Chondrocyte (in vitro differentiated cells): Measurements from ENCODE around the gene SLC7A11. TPM values are rescaled to one million over a fixed set of nuclear protein-coding genes. Genes with fewer than 3 reads are reported as not detected.

Experiments used
- DNase-seq: peaks from one replicate; pipeline ENCODE4 v3.0.0; 2021; ENCODE audit warnings: mixed read lengths, low spot score
- H3K27ac Mint-ChIP-seq: one replicate; pipeline ENCODE4 v1.8.0; 2021; ENCODE audit warnings: mild to moderate bottlenecking, moderate library complexity, mixed read lengths; ENCODE audit not compliant: unreplicated experiment
- H3K27me3 Mint-ChIP-seq: 2 replicates; pipeline ENCODE4 v1.8.0; 2021; ENCODE audit warnings: low read depth, mixed read lengths
- H3K36me3 Mint-ChIP-seq: 2 replicates; pipeline ENCODE4 v1.8.0; 2021; ENCODE audit warnings: low read depth, mixed read lengths
- H3K4me1 Mint-ChIP-seq: 2 replicates; pipeline ENCODE4 v1.8.0; 2021; ENCODE audit warnings: low read depth, mild to moderate bottlenecking, mixed read lengths
- H3K4me3 Mint-ChIP-seq: one replicate; pipeline ENCODE4 v1.8.0; 2021; ENCODE audit warnings: mild to moderate bottlenecking, moderate library complexity, mixed read lengths; ENCODE audit not compliant: unreplicated experiment
- H3K9me3 Mint-ChIP-seq: 2 replicates; pipeline ENCODE4 v1.8.0; 2021; ENCODE audit warnings: low read depth, mixed read lengths
- CTCF ChIP-seq: fragments of 200-600 bp; sonication (generic); IDR thresholded peaks from 2 replicates; pipeline ENCODE4 v1.5.0; 2021; ENCODE audit warnings: antibody characterized with exemption, mild to moderate bottlenecking, moderate library complexity
- total RNA-seq: library from RNA; stranded (reverse); gene quantifications from 3 replicates; pipeline ENCODE4 v1.2.1, GENCODE V29; 2021

SLC7A11 gene
- total RNA-seq, 1 donor from 2014 or later: 31.5 TPM

- Mint-ChIP-seq H3K9me3 (no peaks in the 10 kb centered on the region), H3K36me3 (peaks cover 5% of the 10 kb centered on the region), H3K27me3 (no peaks in the 10 kb centered on the region), H3K27ac (no peak overlapping the region), H3K4me1 (peaks cover 36% of the 10 kb centered on the region), H3K4me3 (no peak overlapping the region)
- DNase-seq: no peak
- TF ChIP-seq CTCF: no peak
Observed at GRCh38 chr4:138185859-138186645, 56.1 kb downstream of the SLC7A11 start.

DNA sequence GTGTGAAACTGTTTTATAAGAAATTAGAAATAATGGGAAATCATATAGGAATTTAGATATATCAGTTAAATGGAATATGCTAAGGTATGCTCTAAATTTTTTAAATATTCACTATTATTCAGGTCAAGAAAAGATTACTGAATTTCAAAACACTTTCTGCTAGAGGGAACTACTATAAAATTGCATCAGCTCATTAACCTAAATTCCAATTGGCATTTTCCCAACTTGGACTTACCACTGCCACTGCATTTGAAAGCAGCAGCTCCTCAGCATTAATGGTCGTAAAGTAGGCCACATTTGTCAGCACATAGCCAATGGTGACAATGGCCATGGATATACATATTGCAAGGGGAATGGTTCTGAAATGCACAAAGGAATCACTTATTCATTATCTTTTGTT is 57.3 kb downstream of the SLC7A11 start:
- Mint-ChIP-seq H3K4me3 (no peak overlapping the region), H3K36me3 (peaks cover 10% of the 10 kb centered on the region), H3K4me1 (peaks cover 37% of the 10 kb centered on the region), H3K27me3 (no peaks in the 10 kb centered on the region), H3K9me3 (no peaks in the 10 kb centered on the region), H3K27ac (no peak overlapping the region)
- DNase-seq: no peak
- TF ChIP-seq CTCF: no peak

DNA sequence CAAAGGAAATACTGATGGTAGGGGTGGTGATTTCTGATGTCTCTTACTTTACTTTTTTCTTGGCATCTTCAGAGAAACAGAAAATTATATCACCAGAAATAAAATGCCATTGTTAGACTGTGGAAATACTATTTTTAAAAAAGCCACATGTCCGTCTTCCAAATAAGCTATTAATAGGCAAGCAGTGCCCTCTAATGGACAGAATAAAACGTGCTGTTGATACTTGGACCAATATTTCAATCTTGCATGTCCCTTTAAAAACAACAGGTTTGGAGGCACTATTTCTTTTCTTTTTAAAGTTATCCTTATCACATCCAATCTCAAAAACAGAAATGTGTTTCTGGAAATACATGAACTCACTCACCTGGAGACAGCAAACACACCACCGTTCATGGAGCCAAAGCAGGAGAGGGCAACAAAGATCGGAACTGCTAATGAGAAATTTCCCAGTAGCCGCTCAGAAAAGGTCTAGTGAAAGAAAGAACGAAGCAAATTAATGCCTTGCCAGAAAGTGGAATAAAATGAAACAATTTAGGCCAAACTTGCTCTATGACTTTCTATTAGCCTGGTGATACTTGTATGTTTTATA is 59.2 kb downstream of the SLC7A11 start:
- Mint-ChIP-seq H3K36me3 (peaks cover 17% of the 10 kb centered on the region), H3K9me3 (no peaks in the 10 kb centered on the region), H3K27me3 (no peaks in the 10 kb centered on the region), H3K4me1 (peaks cover 37% of the 10 kb centered on the region), H3K4me3 (no peak overlapping the region), H3K27ac (peak overlapping the region; percentile 70)
- no peak for DNase-seq
- TF ChIP-seq CTCF: peak; percentile 92

- peaks cover 33% of the 10 kb centered on the region for H3K4me1 Mint-ChIP-seq
- peaks cover 19% of the 10 kb centered on the region for H3K36me3 Mint-ChIP-seq
- no peak for DNase-seq
- no peaks in the 10 kb centered on the region for H3K27me3 Mint-ChIP-seq
- TF ChIP-seq CTCF: no peak
- no peaks in the 10 kb centered on the region for H3K9me3 Mint-ChIP-seq
- peak overlapping the region; percentile 59 for H3K27ac Mint-ChIP-seq
- no peak overlapping the region for H3K4me3 Mint-ChIP-seq
Observed at GRCh38 chr4:138181287-138181686, 60.9 kb downstream of the SLC7A11 start.

DNA sequence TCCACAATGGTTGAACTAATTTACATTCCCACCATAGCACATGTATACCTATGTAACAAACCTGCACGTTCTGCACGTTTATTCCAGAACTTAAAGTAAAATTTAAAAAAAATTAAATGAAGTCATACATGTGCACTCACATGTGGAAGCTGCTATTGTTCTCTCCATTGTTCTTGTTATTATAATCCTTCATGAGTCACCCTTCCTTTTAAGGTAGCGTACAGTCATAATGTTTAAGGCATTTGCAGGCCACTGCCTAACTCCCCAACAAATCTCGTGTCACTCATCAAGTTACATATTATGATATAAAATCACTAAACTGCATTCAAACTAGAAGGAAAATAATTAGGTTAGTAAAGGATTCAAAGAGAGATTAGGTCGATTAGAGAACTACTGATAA is 63.6 kb downstream of the SLC7A11 start:
- peaks cover 24% of the 10 kb centered on the region for H3K36me3 Mint-ChIP-seq
- DNase-seq: no peak
- peaks cover 39% of the 10 kb centered on the region for H3K4me1 Mint-ChIP-seq
- no peaks in the 10 kb centered on the region for H3K27me3 Mint-ChIP-seq
- no peak overlapping the region for H3K27ac Mint-ChIP-seq
- H3K9me3 Mint-ChIP-seq: no peaks in the 10 kb centered on the region
- TF ChIP-seq CTCF: no peak
- no peak overlapping the region for H3K4me3 Mint-ChIP-seq
